A549 (cell line): ENCODE measurements around the gene ING5. TPM values are rescaled to one million over a fixed set of nuclear protein-coding genes. Genes with fewer than 3 reads are reported as not detected.

Experiments
- ATAC-seq, 2 experiments: fragments of 200-7000 bp in 1 of 2; fragments of >200 bp in 1 of 2; cut with Nextera tagmentation in 1 of 2; cut with Tn5 transposase in 1 of 2; 3 replicates each; pipeline versions ENCODE4 v1.8.0 to v1.9.1; 2018 to 2020; ENCODE audit warnings: mild to moderate bottlenecking in 1 of 2, moderate library complexity in 1 of 2
- CTCF ChIA-PET: fragments of 300-600 bp; sonication (Branson Sonifier 250); formaldehyde crosslinking; extraction: SDS; loops from one replicate; lab custom pipeline; 2021; ENCODE audit warnings: antibody characterized with exemption, inconsistent platforms; lab: Yijun Ruan, JAX
- POLR2A ChIA-PET: fragments of 350-600 bp; formaldehyde crosslinking; extraction: SDS; loops from one replicate; lab custom pipeline; 2021; ENCODE audit warnings: antibody characterized with exemption, inconsistent platforms; lab: Yijun Ruan, JAX
- DNase-seq, 2 experiments: peaks; one replicate each; pipeline versions ENCODE4 v3.0.0 to v3.0.0-alpha.2; 2011 to 2016; ENCODE audit warnings: low read depth in 1 of 2, low spot score in 1 of 2
- FAIRE-seq: peaks from 2 replicates; lab custom pipeline; 2011; peaks lifted over from hg19 to GRCh38; lab: Jason Lieb, UNC
- H3K27ac ChIP-seq, 2 experiments: fragments of >200 bp; sonication (Bioruptor Twin); formaldehyde crosslinking; 3 replicates each; pipeline ENCODE4 v1.5.1; 2016 to 2017
- H3K4me1 ChIP-seq: fragments of >200 bp; sonication (Bioruptor Twin); formaldehyde crosslinking; 3 replicates; pipeline ENCODE4 v1.6.1; 2016
- H3K4me2 ChIP-seq: fragments of >200 bp; sonication (Bioruptor Twin); formaldehyde crosslinking; 3 replicates; pipeline ENCODE4 v1.6.1; 2016
- H3K4me3 ChIP-seq: fragments of >200 bp; sonication (Bioruptor Twin); formaldehyde crosslinking; 3 replicates; pipeline ENCODE4 v1.5.1; 2016
- H3K9me3 ChIP-seq: fragments of >200 bp; sonication (Bioruptor Twin); formaldehyde crosslinking; 3 replicates; pipeline ENCODE4 v1.6.1; 2016
- EP300 ChIP-seq, 2 experiments: fragments of >200 bp; sonication (Bioruptor Twin); formaldehyde crosslinking; IDR thresholded peaks; 2 replicates in 1 of 2; 3 replicates in 1 of 2; pipeline ENCODE4 v1.6.1; 2016 to 2017
- GATA3 ChIP-seq: IDR thresholded peaks from 2 replicates; pipeline ENCODE4 v1.6.1; 2012; ENCODE audit warnings: borderline replicate concordance
- HOXB13 ChIP-seq: fragments of 250-450 bp; sonication (Bioruptor Pico); IDR thresholded peaks from 2 replicates; pipeline ENCODE4 v1.5.0; 2020; ENCODE audit warnings: low read depth, mild to moderate bottlenecking, moderate library complexity
- KDM5A ChIP-seq: fragments of 200-600 bp; sonication (generic); IDR thresholded peaks from 2 replicates; pipeline ENCODE4 v1.6.1; 2016; ENCODE audit warnings: antibody characterized with exemption, mild to moderate bottlenecking
- MAZ ChIP-seq: fragments of 150-350 bp; IDR thresholded peaks from 2 replicates; pipeline ENCODE4 v1.6.1; 2014; ENCODE audit warnings: antibody characterized with exemption, low read depth, low read length, borderline replicate concordance
- MYC ChIP-seq: IDR thresholded peaks from 2 replicates; pipeline ENCODE4 v1.6.1; 2012; ENCODE audit warnings: mild to moderate bottlenecking, inconsistent platforms, low read length, improper control_type of control experiment, borderline replicate concordance
- NPAS2 ChIP-seq: fragments of 250-450 bp; sonication (Bioruptor Pico); IDR thresholded peaks from 2 replicates; pipeline ENCODE4 v1.8.0; 2022; ENCODE audit warnings: mild to moderate bottlenecking, moderate library complexity, borderline replicate concordance
- POLR2AphosphoS2 ChIP-seq: conservative IDR thresholded peaks from 2 replicates; pipeline ENCODE4 v1.6.1; 2012; ENCODE audit warnings: low read length, improper control_type of control experiment, inconsistent platforms
- SREBF2 ChIP-seq: fragments of 450-650 bp; IDR thresholded peaks from 2 replicates; pipeline ENCODE4 v1.6.1; 2014; ENCODE audit warnings: mild to moderate bottlenecking, moderate library complexity
- WGBS: methylation state at CpG from one replicate; pipeline ENCODE4 v1.1.6; 2017; ENCODE audit errors: missing lambda C conversion rate; 5-methylcytosine and 5-hydroxymethylcytosine counted together
- polyA plus RNA-seq, 4 experiments: library from polyadenylated mRNA; depleted of rRNA in 3 of 4; stranded (reverse); fragments of >200 nt; fragmentation: RNase III in 1 of 4; extraction: RNeasy Plus Mini Kit Qiagen cat#74134 plus additional on column Dnase treatment in 1 of 4; gene quantifications; 2 replicates in 3 of 4; 3 replicates in 1 of 4; pipeline ENCODE4 v1.2.3, GENCODE V29; 2011 to 2017
- TF ChIP-seq, protein P1 (sequence below): fragments of 250-450 bp; sonication (Bioruptor Pico); IDR thresholded peaks from 2 replicates; pipeline ENCODE4 v1.5.0; 2021; ENCODE audit warnings: mild to moderate bottlenecking, moderate library complexity, borderline replicate concordance
- TF ChIP-seq, protein P2 (sequence below): IDR thresholded peaks from 2 replicates; pipeline ENCODE4 v1.6.1; 2012; ENCODE audit warnings: low read depth, borderline replicate concordance
- TF ChIP-seq, protein P3 (sequence below): fragments of >200 bp; sonication (Bioruptor Twin); formaldehyde crosslinking; IDR thresholded peaks from 3 replicates; pipeline ENCODE4 v1.5.1; 2016
- TF ChIP-seq, protein P4 (sequence below): IDR thresholded peaks from 2 replicates; pipeline ENCODE4 v1.6.1; 2012
- TF ChIP-seq, protein P5 (sequence below): fragments of 200-600 bp; sonication (generic); IDR thresholded peaks from 2 replicates; pipeline ENCODE4 v1.6.1; 2016; ENCODE audit warnings: antibody characterized with exemption, mild to moderate bottlenecking, moderate library complexity
- TF ChIP-seq, protein P6 (sequence below): fragments of >200 bp; sonication (Bioruptor Twin); formaldehyde crosslinking; IDR thresholded peaks from 3 replicates; pipeline ENCODE4 v1.6.1; 2016

ING5 gene
- polyA plus RNA-seq, 2 of the 4 experiments (the other 2 are of a cell fraction) = 28.6 to 29.6 TPM

DNA sequence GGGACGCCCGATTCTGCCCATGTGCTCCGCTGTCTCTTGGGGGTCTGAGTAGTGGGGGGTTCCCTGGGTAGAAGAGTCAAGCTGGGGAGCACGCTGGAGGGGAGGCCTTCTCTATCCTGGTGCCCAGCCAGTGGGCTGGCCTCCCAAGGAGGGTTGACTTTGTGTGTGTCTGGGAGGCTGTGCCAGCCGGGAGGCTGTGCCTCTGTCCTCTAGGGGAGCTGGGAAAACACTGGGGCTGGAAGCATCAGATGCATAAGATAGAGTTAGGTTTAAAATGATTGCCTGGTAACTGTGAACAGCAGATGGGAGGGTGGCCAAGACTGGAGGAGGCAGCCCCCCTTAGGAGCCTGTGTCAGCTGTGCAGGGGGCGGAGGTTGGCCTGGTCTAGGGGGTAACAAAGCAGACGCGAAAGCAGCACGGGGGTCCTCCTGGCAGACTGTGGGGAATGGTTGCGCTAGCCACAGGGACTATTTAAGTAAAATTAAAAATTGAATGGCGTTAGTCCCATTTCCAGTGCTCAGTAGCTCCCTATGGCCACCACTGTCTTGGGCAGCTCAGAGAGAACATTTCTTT, 1.3 kb downstream of the ING5 start:
- ATAC-seq (peak; percentile 23 to 27), DNase-seq (peak; percentile 26 to 29), FAIRE-seq (no peak)
- Histone ChIP-seq H3K4me3 (peak overlapping the region; percentile 91), H3K27ac (peak overlapping the region; percentile 96 to 100), H3K4me2 (peak overlapping the region; percentile 98), H3K4me1 (peaks cover 15% of the 10 kb centered on the region), H3K9me3 (peaks cover 15% of the 10 kb centered on the region)
- ChIA-PET CTCF (interaction anchor here (0.7 to 3.0 kb wide), 10 partner anchors 9 to 176 kb away, joined by 3 to 15 read pairs (median 6); partner anchors contain the start of gene D2HGDH), POLR2A (interaction anchor here (2.0 kb wide), 1 partner anchor 14 kb away, joined by 13 read pairs; no protein-coding TSS in a partner anchor)
- TF ChIP-seq, protein P1, sequence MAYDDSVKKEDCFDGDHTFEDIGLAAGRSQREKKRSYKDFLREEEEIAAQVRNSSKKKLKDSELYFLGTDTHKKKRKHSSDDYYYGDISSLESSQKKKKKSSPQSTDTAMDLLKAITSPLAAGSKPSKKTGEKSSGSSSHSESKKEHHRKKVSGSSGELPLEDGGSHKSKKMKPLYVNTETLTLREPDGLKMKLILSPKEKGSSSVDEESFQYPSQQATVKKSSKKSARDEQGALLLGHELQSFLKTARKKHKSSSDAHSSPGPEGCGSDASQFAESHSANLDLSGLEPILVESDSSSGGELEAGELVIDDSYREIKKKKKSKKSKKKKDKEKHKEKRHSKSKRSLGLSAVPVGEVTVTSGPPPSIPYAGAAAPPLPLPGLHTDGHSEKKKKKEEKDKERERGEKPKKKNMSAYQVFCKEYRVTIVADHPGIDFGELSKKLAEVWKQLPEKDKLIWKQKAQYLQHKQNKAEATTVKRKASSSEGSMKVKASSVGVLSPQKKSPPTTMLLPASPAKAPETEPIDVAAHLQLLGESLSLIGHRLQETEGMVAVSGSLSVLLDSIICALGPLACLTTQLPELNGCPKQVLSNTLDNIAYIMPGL (CRISPR knock-in tag) = no peak
- no peak for TF ChIP-seq KDM5A
- TF ChIP-seq, protein P2, sequence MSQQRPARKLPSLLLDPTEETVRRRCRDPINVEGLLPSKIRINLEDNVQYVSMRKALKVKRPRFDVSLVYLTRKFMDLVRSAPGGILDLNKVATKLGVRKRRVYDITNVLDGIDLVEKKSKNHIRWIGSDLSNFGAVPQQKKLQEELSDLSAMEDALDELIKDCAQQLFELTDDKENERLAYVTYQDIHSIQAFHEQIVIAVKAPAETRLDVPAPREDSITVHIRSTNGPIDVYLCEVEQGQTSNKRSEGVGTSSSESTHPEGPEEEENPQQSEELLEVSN = no peak
- no peak for TF ChIP-seq MAZ
- TF ChIP-seq EP300 (IDR thresholded peaks at IDR 0.05) = no peak
- no peak for TF ChIP-seq SREBF2
- TF ChIP-seq, protein P3, sequence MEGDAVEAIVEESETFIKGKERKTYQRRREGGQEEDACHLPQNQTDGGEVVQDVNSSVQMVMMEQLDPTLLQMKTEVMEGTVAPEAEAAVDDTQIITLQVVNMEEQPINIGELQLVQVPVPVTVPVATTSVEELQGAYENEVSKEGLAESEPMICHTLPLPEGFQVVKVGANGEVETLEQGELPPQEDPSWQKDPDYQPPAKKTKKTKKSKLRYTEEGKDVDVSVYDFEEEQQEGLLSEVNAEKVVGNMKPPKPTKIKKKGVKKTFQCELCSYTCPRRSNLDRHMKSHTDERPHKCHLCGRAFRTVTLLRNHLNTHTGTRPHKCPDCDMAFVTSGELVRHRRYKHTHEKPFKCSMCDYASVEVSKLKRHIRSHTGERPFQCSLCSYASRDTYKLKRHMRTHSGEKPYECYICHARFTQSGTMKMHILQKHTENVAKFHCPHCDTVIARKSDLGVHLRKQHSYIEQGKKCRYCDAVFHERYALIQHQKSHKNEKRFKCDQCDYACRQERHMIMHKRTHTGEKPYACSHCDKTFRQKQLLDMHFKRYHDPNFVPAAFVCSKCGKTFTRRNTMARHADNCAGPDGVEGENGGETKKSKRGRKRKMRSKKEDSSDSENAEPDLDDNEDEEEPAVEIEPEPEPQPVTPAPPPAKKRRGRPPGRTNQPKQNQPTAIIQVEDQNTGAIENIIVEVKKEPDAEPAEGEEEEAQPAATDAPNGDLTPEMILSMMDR = no peak
- no peak for TF ChIP-seq POLR2AphosphoS2
- TF ChIP-seq, protein P4, sequence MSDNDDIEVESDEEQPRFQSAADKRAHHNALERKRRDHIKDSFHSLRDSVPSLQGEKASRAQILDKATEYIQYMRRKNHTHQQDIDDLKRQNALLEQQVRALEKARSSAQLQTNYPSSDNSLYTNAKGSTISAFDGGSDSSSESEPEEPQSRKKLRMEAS = no peak; the same call in 1 of the 2 replicates
- no peak for TF ChIP-seq NPAS2 (CRISPR knock-in tag)
- TF ChIP-seq, protein P5, sequence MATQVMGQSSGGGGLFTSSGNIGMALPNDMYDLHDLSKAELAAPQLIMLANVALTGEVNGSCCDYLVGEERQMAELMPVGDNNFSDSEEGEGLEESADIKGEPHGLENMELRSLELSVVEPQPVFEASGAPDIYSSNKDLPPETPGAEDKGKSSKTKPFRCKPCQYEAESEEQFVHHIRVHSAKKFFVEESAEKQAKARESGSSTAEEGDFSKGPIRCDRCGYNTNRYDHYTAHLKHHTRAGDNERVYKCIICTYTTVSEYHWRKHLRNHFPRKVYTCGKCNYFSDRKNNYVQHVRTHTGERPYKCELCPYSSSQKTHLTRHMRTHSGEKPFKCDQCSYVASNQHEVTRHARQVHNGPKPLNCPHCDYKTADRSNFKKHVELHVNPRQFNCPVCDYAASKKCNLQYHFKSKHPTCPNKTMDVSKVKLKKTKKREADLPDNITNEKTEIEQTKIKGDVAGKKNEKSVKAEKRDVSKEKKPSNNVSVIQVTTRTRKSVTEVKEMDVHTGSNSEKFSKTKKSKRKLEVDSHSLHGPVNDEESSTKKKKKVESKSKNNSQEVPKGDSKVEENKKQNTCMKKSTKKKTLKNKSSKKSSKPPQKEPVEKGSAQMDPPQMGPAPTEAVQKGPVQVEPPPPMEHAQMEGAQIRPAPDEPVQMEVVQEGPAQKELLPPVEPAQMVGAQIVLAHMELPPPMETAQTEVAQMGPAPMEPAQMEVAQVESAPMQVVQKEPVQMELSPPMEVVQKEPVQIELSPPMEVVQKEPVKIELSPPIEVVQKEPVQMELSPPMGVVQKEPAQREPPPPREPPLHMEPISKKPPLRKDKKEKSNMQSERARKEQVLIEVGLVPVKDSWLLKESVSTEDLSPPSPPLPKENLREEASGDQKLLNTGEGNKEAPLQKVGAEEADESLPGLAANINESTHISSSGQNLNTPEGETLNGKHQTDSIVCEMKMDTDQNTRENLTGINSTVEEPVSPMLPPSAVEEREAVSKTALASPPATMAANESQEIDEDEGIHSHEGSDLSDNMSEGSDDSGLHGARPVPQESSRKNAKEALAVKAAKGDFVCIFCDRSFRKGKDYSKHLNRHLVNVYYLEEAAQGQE = no peak
- TF ChIP-seq, protein P6, sequence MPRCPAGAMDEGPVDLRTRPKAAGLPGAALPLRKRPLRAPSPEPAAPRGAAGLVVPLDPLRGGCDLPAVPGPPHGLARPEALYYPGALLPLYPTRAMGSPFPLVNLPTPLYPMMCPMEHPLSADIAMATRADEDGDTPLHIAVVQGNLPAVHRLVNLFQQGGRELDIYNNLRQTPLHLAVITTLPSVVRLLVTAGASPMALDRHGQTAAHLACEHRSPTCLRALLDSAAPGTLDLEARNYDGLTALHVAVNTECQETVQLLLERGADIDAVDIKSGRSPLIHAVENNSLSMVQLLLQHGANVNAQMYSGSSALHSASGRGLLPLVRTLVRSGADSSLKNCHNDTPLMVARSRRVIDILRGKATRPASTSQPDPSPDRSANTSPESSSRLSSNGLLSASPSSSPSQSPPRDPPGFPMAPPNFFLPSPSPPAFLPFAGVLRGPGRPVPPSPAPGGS = no peak
- TF ChIP-seq MYC = no peak
- TF ChIP-seq GATA3 = no peak
- TF ChIP-seq HOXB13 (CRISPR knock-in tag) = no peak
- WGBS = 68% methylated on average over 8 of the region's 11 CpGs
